Activated CD4-positive, alpha-beta T cell treated with anti-CD3 and anti-CD28 coated beads, Interleukin-2, Interleukin-4, amounts not matched to agents 100 ng/mL and 50 ng/mL, durations not matched to agents 16 hours and 8 hours (primary cell): Measurements from ENCODE around the gene C4B.
"Not testable (repeated sequence)": the region's sequence is repeated elsewhere in the genome, so short reads cannot be mapped to it uniquely, and the experiment has no call there.

Source experiments
- DNase-seq: peaks from one replicate; pipeline ENCODE4 v3.0.0-alpha.2; 2020; ENCODE audit warnings: low spot score

The C4B gene

GRCh38 chr6:32037136-32037535, 22.5 kb downstream of the C4B start:
- not testable (repeated sequence) for DNase-seq

DNA sequence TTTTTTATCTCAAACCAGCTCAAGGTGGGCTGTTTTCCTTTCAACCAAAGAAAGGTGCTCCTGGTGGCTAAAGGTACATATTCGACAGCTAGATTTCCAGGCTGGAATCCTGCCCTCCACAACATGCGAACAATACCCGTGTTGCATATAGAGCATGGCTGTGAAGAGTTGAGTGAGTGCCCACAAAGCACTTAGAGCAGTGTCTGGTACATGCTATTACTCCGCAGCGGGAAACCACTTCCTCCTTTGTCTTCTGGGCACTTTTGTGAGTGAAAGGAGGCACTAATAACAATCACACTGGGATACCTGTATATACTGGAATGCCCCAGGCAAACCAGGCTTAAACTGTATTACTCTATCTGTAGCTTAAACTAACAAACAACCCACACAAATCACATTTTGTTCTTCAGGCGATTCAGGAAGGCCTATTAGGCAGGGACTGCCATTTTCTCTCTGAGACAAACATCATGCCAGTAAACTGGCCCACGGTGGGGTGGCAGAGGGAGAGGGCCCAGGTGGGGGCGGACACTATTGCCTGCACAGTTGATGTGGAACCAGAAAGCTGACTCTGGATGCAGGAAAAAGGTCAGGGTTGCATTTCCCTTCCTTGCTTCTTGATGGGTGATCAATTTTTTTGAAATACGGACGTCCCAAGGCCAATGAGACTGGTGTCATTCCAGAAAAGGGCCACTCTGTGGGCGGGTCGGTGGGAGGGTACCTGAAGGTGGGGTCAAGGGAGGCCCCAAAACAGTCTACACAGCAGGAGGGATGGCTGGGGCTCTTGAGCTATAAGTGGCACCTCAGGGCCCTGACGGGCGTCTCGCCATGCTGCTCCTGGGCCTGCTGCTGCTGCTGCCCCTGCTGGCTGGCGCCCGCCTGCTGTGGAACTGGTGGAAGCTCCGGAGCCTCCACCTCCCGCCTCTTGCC, 23.3 kb downstream of the C4B start, which contains the start of gene CYP21A2:
CYP21A2 (plus strand) TSS at position 818 of the 927 bp plus-strand sequence; CDS start at position 826, 8 bp downstream.
- DNase-seq: not testable (repeated sequence)

- DNase-seq: not testable (repeated sequence)
These were observed 24.3 kb downstream of the C4B start for GRCh38 chr6:32038878-32039277.

DNA sequence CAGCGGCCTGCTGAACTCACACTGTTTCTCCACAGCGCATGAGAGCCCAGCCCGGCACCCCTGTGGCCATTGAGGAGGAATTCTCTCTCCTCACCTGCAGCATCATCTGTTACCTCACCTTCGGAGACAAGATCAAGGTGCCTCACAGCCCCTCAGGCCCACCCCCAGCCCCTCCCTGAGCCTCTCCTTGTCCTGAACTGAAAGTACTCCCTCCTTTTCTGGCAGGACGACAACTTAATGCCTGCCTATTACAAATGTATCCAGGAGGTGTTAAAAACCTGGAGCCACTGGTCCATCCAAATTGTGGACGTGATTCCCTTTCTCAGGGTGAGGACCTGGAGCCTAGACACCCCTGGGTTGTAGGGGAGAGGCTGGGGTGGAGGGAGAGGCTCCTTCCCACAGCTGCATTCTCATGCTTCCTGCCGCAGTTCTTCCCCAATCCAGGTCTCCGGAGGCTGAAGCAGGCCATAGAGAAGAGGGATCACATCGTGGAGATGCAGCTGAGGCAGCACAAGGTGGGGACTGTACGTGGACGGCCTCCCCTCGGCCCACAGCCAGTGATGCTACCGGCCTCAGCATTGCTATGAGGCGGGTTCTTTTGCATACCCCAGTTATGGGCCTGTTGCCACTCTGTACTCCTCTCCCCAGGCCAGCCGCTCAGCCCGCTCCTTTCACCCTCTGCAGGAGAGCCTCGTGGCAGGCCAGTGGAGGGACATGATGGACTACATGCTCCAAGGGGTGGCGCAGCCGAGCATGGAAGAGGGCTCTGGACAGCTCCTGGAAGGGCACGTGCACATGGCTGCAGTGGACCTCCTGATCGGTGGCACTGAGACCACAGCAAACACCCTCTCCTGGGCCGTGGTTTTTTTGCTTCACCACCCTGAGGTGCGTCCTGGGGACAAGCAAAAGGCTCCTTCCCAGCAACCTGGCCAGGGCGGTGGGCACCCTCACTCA, 25.0 kb downstream of the C4B start:
- not testable (repeated sequence) for DNase-seq

DNA sequence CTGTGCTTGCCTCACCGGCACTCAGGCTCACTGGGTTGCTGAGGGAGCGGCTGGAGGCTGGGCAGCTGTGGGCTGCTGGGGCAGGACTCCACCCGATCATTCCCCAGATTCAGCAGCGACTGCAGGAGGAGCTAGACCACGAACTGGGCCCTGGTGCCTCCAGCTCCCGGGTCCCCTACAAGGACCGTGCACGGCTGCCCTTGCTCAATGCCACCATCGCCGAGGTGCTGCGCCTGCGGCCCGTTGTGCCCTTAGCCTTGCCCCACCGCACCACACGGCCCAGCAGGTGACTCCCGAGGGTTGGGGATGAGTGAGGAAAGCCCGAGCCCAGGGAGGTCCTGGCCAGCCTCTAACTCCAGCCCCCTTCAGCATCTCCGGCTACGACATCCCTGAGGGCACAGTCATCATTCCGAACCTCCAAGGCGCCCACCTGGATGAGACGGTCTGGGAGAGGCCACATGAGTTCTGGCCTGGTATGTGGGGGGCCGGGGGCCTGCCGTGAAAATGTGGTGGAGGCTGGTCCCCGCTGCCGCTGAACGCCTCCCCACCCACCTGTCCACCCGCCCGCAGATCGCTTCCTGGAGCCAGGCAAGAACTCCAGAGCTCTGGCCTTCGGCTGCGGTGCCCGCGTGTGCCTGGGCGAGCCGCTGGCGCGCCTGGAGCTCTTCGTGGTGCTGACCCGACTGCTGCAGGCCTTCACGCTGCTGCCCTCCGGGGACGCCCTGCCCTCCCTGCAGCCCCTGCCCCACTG, 25.9 kb downstream of the C4B start:
- not testable (repeated sequence) for DNase-seq

GRCh38 chr6:32041050-32041321, 26.4 kb downstream of the C4B start:
- DNase-seq: not testable (repeated sequence)

- DNase-seq: not testable (repeated sequence)
These were observed 26.8 kb downstream of the C4B start for GRCh38 chr6:32041385-32041784.

- DNase-seq: not testable (repeated sequence)
These were observed 27.7 kb downstream of the C4B start for GRCh38 chr6:32042276-32042675.

- DNase-seq: not testable (repeated sequence)
These were observed 29.2 kb downstream of the C4B start for GRCh38 chr6:32043589-32044380.

- DNase-seq: not testable (repeated sequence)
These were observed 30.3 kb downstream of the C4B start for GRCh38 chr6:32044916-32045315.

GRCh38 chr6:32045811-32046449, 31.3 kb downstream of the C4B start:
- no peak for DNase-seq

DNA sequence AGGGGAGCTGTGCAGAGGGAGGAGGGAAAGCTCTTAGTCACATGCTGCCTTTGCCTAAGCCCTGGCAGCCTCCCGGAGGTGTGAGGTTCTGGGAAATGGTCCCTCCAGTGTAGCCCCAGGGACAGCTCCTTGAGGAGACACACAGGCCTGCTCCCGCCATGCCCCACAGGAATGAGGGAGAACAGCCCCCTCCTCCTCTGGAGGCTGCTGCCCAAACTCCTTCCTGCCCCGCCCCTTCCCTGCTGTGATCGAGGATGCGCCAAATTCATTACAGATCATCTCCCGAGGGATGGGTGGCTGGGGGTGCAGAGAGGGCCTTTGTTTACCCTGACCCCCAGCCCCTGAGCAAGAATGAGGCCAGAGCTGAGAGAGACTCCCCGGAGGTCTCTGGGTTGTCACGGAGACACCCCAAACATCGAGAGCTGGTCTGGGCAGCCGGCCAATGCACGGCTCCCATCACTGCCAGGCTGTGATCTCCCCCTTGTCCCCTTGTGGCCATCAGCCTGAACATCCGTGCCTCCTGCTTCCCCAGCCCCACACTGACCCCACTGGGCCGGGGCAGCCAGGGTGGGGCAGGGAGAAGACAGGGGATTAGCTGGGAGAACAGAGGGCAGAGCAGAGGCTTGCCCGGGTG, 32.0 kb downstream of the C4B start:
- DNase-seq: no peak

DNA sequence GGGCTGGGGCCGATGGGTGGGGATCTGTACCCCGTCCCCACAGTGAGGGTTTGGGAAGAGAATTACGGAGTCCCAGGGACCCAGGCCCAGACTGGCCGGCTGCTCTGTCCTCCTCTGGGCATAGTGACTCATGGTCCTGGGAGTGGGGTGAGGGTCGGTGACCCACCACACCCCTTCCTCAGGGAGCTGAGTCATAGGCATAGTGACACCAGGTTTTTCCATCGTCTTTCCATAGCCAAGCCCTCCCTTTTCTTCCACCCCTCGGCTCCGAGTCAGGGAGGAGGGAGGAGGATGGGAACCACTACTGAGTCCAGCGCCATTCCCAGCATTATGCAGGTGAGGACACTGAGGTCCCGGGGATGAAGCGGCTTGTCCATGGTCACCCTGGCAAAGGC, 32.5 kb downstream of the C4B start:
- no peak for DNase-seq

DNA sequence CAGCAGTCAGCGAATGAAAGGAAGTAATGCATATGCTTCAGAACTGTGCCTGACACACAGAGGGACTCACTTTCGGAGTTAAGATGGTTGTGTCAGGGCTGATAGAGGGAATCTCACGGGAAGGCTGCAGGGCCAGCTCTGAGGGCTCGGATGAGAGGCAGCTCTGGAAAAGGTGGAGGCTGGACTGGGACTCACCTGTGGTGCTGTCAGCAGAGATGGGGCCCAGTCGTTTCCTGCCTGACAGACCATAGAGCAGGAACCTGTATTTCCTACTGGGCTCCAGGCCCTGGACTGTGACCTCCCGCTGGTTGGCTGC, 32.9 kb downstream of the C4B start:
- DNase-seq: no peak

DNA sequence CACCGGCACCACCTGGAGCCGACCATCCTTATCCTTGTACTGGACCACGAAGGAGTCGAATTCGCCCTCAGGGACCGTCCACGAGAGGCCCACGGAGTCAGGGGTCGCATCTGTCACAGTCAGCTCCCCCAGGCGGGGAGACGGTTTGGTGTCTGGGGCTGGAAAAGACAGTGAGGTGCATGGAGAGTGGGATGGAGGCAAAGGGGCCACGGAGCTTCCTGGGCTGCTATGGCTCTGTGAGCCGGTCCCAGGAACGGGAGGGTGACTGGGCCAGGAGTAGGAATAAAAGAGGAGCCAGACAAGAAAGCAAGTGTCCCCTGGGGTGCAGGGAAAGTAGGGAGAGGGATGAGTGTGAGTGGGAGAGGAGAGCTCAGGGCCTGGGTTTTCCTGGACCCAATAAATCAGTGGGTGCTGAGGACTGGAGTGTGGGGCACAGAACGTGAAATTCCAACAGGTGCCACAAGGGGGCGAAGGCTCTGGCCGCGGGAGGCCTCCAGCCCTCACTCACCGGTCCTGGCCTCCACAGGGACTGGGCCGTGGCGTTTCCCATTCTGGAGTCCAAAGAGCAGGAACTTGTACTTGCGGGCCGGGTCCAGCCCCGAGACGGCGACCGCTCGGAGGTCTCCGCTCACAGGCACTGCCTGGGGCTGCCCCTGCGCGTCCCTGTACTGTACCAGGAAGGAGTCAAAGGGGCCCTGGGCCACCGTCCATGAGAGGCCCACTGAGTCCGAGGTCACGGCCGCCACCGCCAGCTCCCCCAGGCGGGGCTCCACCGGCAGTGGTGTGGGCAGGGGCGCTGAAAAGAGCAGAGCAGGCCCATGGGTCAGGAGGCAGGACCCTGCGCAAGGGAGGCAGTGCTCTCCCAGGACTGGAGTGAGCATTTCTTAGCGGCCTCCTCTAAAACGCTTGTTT, 33.5 kb downstream of the C4B start:
- peak; percentile 60 for DNase-seq

GRCh38 chr6:32049149-32049548, 34.6 kb downstream of the C4B start:
- not testable (repeated sequence) for DNase-seq

GRCh38 chr6:32049736-32050135, 35.1 kb downstream of the C4B start:
- DNase-seq: not testable (repeated sequence)

DNA sequence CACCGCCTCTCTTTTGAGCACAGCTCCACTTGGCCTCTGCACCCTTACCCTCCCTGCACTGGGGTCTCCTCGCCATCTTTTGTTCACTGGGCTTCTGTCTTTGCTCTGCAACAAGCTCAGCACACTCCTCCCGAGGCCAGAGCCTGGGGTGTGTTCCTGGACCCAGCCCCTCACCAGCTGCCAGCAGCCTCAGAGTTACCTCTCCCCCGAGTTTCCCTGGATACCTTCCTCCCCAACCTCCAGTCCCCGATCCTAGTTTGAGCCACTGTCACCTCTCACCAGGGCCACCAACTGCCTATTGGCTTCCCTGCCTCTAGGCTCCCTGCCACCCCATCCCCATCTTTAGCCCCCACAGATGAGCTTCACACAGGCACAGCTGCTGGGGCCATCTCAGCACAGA, 36.0 kb downstream of the C4B start:
- no peak for DNase-seq

DNA sequence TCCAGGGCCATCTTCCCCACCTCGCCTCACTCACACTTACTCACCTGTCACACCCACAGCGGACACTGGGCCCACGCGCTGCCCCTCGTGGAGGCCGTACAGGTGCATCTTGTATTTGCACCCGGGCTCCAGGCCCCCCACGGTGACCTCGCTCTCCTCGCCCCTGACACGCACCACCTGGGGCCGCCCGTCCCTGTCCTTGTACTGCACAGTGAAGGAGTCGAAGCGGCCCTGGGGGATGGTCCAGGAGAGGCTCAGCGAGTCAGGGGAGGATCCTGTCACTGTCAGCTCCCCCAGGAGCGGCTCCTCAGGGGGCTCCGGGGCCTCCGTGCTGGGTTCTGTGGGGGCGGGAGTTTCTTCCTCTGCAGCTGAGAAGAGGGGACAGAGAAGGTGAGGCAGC, 38.0 kb downstream of the C4B start:
- not testable (repeated sequence) for DNase-seq
